SKM-1 (cell line): ENCODE results near the gene A3GALT2.
"Not testable (repeated sequence)": the region's sequence is repeated elsewhere in the genome, so short reads cannot be mapped to it uniquely, and the experiment has no call there.

ENCODE experiments used
- DNase-seq: peaks from one replicate; lab custom pipeline; 2025; ENCODE audit not compliant: unreplicated experiment; lab: John Stamatoyannopoulos, UW

Gene A3GALT2

GRCh38 chr1:33295023-33295422 lies 25.9 kb downstream of the A3GALT2 start:
- DNase-seq = no peak

GRCh38 chr1:33294071-33295010 lies 26.6 kb downstream of the A3GALT2 start:
- DNase-seq = no peak

- DNase-seq = no peak
These were observed 28.1 kb downstream of the A3GALT2 start for GRCh38 chr1:33292726-33293340.

- DNase-seq = not testable (repeated sequence)
These were observed 30.3 kb downstream of the A3GALT2 start for GRCh38 chr1:33290615-33291014.

- DNase-seq = no peak
These were observed 31.1 kb downstream of the A3GALT2 start for GRCh38 chr1:33289858-33290154.

- no peak for DNase-seq
These were observed 31.7 kb downstream of the A3GALT2 start for GRCh38 chr1:33288976-33289857.

- DNase-seq = no peak
These were observed 33.6 kb downstream of the A3GALT2 start for GRCh38 chr1:33287317-33287716.

- no peak for DNase-seq
These were observed 34.3 kb downstream of the A3GALT2 start for GRCh38 chr1:33286451-33287185.

GRCh38 chr1:33284049-33284448 lies 36.8 kb downstream of the A3GALT2 start:
- DNase-seq = no peak

- no peak for DNase-seq
These were observed 38.1 kb downstream of the A3GALT2 start for GRCh38 chr1:33282791-33283190.

GRCh38 chr1:33281554-33282303 lies 39.2 kb downstream of the A3GALT2 start:
- no peak for DNase-seq

GRCh38 chr1:33280091-33280661 lies 40.7 kb downstream of the A3GALT2 start:
- DNase-seq = no peak

- DNase-seq = no peak
These were observed 43.3 kb downstream of the A3GALT2 start for GRCh38 chr1:33277488-33278084.

- DNase-seq = no peak
These were observed 44.2 kb downstream of the A3GALT2 start for GRCh38 chr1:33276573-33277298.

GRCh38 chr1:33275706-33276572 lies 45.0 kb downstream of the A3GALT2 start:
- no peak for DNase-seq

GRCh38 chr1:33275195-33275594 lies 45.7 kb downstream of the A3GALT2 start:
- no peak for DNase-seq

- no peak for DNase-seq
These were observed 46.5 kb downstream of the A3GALT2 start for GRCh38 chr1:33274446-33274845.

GRCh38 chr1:33273961-33274371 lies 46.9 kb downstream of the A3GALT2 start:
- no peak for DNase-seq
